ENCODE measurements around the gene TNRC18. TPM values are rescaled to one million over a fixed set of nuclear protein-coding genes. Genes with fewer than 3 reads are reported as not detected.

TNRC18 gene
- total and polyA plus RNA-seq, 2 donors (not counting 3 experiments of a cell fraction or from before 2014, with no cell fraction given), result 14.8 to 64.6 TPM

DNA sequence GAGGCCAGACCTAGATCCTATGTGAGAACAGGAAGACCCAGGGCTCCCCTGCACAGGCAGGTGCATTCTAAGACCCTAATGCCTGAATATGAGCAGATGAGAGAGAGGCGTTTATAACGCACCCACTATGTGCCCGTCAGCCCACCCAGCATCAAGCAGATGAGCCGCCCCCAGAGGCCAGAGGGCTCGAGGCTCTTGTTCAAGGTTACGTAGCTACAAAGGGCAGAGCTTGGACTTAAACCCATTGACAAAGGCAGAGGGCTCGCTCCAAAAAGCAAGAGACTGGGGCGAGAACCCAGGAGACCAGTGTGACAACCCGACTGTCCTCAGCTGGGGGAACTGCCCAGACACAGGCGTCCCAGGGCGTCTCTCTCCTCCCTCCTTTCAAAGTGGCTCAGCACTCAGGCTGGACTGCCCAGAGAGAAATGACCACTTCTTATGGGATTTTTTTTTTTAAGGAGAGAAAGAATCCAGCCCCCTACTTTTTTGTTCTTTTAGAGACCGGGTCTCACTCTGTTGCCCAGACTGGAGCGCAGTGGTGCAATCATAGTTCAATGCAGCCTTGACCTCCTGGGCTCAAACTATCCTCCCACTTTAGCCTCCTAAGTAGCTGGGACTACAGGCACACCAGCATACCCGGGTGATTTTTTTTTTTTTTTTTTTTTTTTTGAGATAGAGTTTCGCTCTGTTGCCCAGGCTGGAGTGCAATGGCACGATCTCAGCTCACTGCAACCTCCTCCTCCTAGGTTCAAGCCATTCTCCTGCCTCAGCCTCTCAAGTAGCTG lies 40.1 kb downstream of the TNRC18 start:
- DNase-seq (ENCODE audit: low read depth, low spot score) (no peak), FAIRE-seq (no peak)
- H4K20me1 ChIP-seq (replicated peaks; ENCODE audit: control insufficient read depth, extremely low read depth, insufficient read depth, low read length), result peaks cover 2% of the 10 kb centered on the region
- no peak overlapping the region for H3K27ac ChIP-seq (ENCODE audit: insufficient read depth, low read depth, low read length)
- H3K79me2 ChIP-seq (ENCODE audit: control insufficient read depth, insufficient read depth, low read length), result peaks cover 52% of the 10 kb centered on the region
- no peaks in the 10 kb centered on the region for H3K9me1 ChIP-seq (replicated peaks; ENCODE audit: control insufficient read depth, extremely low read depth, insufficient read depth, low read length)
- TF ChIP-seq POLR2A (IDR thresholded peaks at IDR 0.05; ENCODE audit: low read depth, low read length), result no peak
- H3K4me3 ChIP-seq (replicated peaks in 1 of 3; ENCODE audit: insufficient read depth in 1 of 3, low read depth in 1 of 3, low read length in 3 of 3), result no peak overlapping the region
- H3K9ac ChIP-seq (replicated peaks; ENCODE audit: extremely low read depth, insufficient read depth, low read length), result no peak overlapping the region
- CTCF ChIA-PET, result interaction anchor here (0.7 to 0.8 kb wide), 2 partner anchors 18 to 42 kb away, joined by 4 read pairs; no protein-coding TSS in a partner anchor
- H3K4me2 ChIP-seq (ENCODE audit: insufficient read depth, low read length), result no peak overlapping the region
- no peaks in the 10 kb centered on the region for H3K27me3 ChIP-seq (ENCODE audit: control insufficient read depth in 2 of 2, insufficient read depth in 2 of 2, low read length in 2 of 2)
- H3K9me3 ChIP-seq (replicated peaks; ENCODE audit: control insufficient read depth, insufficient read depth, low read length), result no peaks in the 10 kb centered on the region
- no TSS peak for BruUV-seq (replicated peaks)
- intact Hi-C loops (cut with micrococcal nuclease), result no loop called here
- POLR2A ChIA-PET, result no interaction called here
- H3K4me1 ChIP-seq (ENCODE audit: control insufficient read depth, extremely low read depth, insufficient read depth, low read length), result no peaks in the 10 kb centered on the region
- no peak overlapping the region for H2AFZ ChIP-seq (ENCODE audit: low read depth, low read length)
- dilution Hi-C loops (cut with MboI; ENCODE audit: extremely low pct_ligation_motif_present, low sequenced_read_pairs), result no loop called here
- H3K36me3 ChIP-seq (ENCODE audit: control insufficient read depth in 2 of 2, extremely low read depth in 1 of 2, insufficient read depth in 2 of 2, low read length in 2 of 2), result peaks cover 3 to 12% of the 10 kb centered on the region in 2 experiments

DNA sequence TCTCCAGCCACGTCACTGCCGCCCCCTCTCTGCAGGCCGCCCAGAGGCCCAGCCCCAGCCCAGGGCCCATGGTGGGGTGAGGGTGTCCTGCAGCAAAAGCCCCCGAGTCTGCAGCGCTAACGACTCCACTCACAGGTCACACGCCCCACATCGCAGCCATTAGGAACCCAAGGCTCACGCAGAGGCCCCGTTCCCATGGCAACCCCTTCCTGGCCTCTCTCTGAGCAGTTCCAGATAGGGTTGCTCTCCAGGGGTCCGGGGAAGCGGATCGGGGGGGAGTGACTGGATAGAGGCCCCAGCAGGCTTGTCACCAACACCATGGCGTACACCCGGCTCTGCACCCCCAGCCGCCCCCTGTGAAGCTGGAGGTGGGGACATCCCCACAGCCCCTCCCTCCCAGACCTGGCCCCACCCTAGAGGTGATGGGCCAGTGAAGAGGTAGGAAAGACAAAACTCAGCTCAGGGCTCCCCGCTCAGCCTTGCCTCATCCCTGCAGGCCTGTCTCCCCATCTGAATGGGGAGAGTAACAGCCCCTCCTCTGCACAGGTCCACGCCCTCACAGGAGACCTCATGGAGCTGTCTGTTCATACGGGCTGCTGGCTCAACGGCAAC lies 41.2 kb downstream of the TNRC18 start:
- BruUV-seq (replicated peaks), result no TSS peak
- dilution Hi-C loops (cut with MboI; ENCODE audit: extremely low pct_ligation_motif_present, low sequenced_read_pairs), result no loop called here
- Histone ChIP-seq H3K36me3 (ENCODE audit: control insufficient read depth in 2 of 2, extremely low read depth in 1 of 2, insufficient read depth in 2 of 2, low read length in 2 of 2) (peaks cover 6 to 7% of the 10 kb centered on the region in 2 experiments), H2AFZ (ENCODE audit: low read depth, low read length) (no peak overlapping the region), H3K4me3 (replicated peaks in 1 of 3; ENCODE audit: insufficient read depth in 1 of 3, low read depth in 1 of 3, low read length in 3 of 3) (no peak overlapping the region), H4K20me1 (replicated peaks; ENCODE audit: control insufficient read depth, extremely low read depth, insufficient read depth, low read length) (peaks cover 2% of the 10 kb centered on the region), H3K4me1 (ENCODE audit: control insufficient read depth, extremely low read depth, insufficient read depth, low read length) (no peaks in the 10 kb centered on the region), H3K27me3 (ENCODE audit: control insufficient read depth in 2 of 2, insufficient read depth in 2 of 2, low read length in 2 of 2) (no peaks in the 10 kb centered on the region), H3K4me2 (ENCODE audit: insufficient read depth, low read length) (no peak overlapping the region), H3K9ac (replicated peaks; ENCODE audit: extremely low read depth, insufficient read depth, low read length) (no peak overlapping the region), H3K79me2 (ENCODE audit: control insufficient read depth, insufficient read depth, low read length) (peaks cover 54% of the 10 kb centered on the region), H3K27ac (ENCODE audit: insufficient read depth, low read depth, low read length) (no peak overlapping the region), H3K9me3 (replicated peaks; ENCODE audit: control insufficient read depth, insufficient read depth, low read length) (no peaks in the 10 kb centered on the region), H3K9me1 (replicated peaks; ENCODE audit: control insufficient read depth, extremely low read depth, insufficient read depth, low read length) (no peaks in the 10 kb centered on the region)
- intact Hi-C loops (cut with micrococcal nuclease), result no loop called here
- ChIA-PET POLR2A (no interaction called here), CTCF (interaction anchor here (0.7 to 1.0 kb wide), 3 partner anchors 17 to 69 kb away, joined by 3 to 4 read pairs (median 4); no protein-coding TSS in a partner anchor)
- FAIRE-seq, result no peak
- no peak for DNase-seq (ENCODE audit: low read depth, low spot score)
- no peak for TF ChIP-seq JUN (IDR thresholded peaks at IDR 0.05; ENCODE audit: borderline replicate concordance, insufficient read depth, insufficient read length, low read depth)
- no peak for TF ChIP-seq POLR2A (IDR thresholded peaks at IDR 0.05; ENCODE audit: low read depth, low read length)
- TF ChIP-seq POLR2AphosphoS5 (IDR thresholded peaks at IDR 0.05; ENCODE audit: insufficient read depth, low read depth, low read length), result no peak
- TF ChIP-seq, protein P1, sequence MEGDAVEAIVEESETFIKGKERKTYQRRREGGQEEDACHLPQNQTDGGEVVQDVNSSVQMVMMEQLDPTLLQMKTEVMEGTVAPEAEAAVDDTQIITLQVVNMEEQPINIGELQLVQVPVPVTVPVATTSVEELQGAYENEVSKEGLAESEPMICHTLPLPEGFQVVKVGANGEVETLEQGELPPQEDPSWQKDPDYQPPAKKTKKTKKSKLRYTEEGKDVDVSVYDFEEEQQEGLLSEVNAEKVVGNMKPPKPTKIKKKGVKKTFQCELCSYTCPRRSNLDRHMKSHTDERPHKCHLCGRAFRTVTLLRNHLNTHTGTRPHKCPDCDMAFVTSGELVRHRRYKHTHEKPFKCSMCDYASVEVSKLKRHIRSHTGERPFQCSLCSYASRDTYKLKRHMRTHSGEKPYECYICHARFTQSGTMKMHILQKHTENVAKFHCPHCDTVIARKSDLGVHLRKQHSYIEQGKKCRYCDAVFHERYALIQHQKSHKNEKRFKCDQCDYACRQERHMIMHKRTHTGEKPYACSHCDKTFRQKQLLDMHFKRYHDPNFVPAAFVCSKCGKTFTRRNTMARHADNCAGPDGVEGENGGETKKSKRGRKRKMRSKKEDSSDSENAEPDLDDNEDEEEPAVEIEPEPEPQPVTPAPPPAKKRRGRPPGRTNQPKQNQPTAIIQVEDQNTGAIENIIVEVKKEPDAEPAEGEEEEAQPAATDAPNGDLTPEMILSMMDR (IDR thresholded peaks at IDR 0.05; ENCODE audit: extremely low read depth in 1 of 2, insufficient read depth in 1 of 2, low read depth in 1 of 2, low read length in 2 of 2), result no peak
- TF ChIP-seq MYC (IDR thresholded peaks at IDR 0.05; ENCODE audit: low read depth, low read length), result no peak
- TF ChIP-seq GATA2 (IDR thresholded peaks at IDR 0.05; ENCODE audit: insufficient read depth, insufficient read length, low read depth, low read length), result no peak
- TF ChIP-seq EZH2 (IDR thresholded peaks at IDR 0.05; ENCODE audit: borderline replicate concordance, low read depth, low read length, severe bottlenecking), result no peak
- no peak for TF ChIP-seq MAX (IDR thresholded peaks at IDR 0.05; ENCODE audit: insufficient read depth, insufficient read length)
- no peak for TF ChIP-seq FOS (IDR thresholded peaks at IDR 0.05; ENCODE audit: borderline replicate concordance, insufficient read depth, low read length)
